HEK293T (cell line): Measurements from ENCODE around the gene HTR5A.

Source experiments
- CTCF ChIA-PET: fragments of 350-600 bp; formaldehyde crosslinking; extraction: SDS; loops from one replicate; lab custom pipeline; 2021; ENCODE audit warnings: antibody characterized with exemption, inconsistent platforms; lab: Yijun Ruan, JAX
- POLR2A ChIA-PET: fragments of 350-600 bp; formaldehyde crosslinking; extraction: SDS; loops from one replicate; lab custom pipeline; 2020; ENCODE audit warnings: antibody characterized with exemption, inconsistent platforms; lab: Yijun Ruan, JAX
- DNase-seq: peaks from one replicate; pipeline ENCODE4 v3.0.0; 2012; ENCODE audit warnings: mixed read lengths; ENCODE audit errors: extremely low spot score
- ARNT ChIP-seq: fragments of 450-650 bp; IDR thresholded peaks from 2 replicates; pipeline ENCODE4 v1.6.1; 2017; ENCODE audit warnings: mild to moderate bottlenecking
- BHLHE40 ChIP-seq: fragments of 450-650 bp; IDR thresholded peaks from 2 replicates; pipeline ENCODE4 v1.6.1; 2016; ENCODE audit warnings: mild to moderate bottlenecking, moderate library complexity, borderline replicate concordance
- CTBP1 ChIP-seq: fragments of 450-650 bp; IDR thresholded peaks from 2 replicates; pipeline ENCODE4 v1.6.1; 2016; ENCODE audit warnings: borderline replicate concordance
- ELF4 ChIP-seq: fragments of 450-650 bp; IDR thresholded peaks from 2 replicates; pipeline ENCODE4 v1.6.1; 2017; ENCODE audit warnings: antibody characterized with exemption
- FOXA1 ChIP-seq: fragments of 450-650 bp; IDR thresholded peaks from 2 replicates; pipeline ENCODE4 v1.6.1; 2016; ENCODE audit warnings: mild to moderate bottlenecking
- FOXK2 ChIP-seq: fragments of 450-650 bp; IDR thresholded peaks from 2 replicates; pipeline ENCODE4 v1.6.1; 2016; ENCODE audit warnings: mild to moderate bottlenecking
- FOXM1 ChIP-seq: fragments of 450-650 bp; IDR thresholded peaks from 2 replicates; pipeline ENCODE4 v1.6.1; 2017; ENCODE audit warnings: mild to moderate bottlenecking, borderline replicate concordance
- HDGF ChIP-seq: fragments of 450-650 bp; IDR thresholded peaks from 2 replicates; pipeline ENCODE4 v1.6.1; 2017; ENCODE audit warnings: antibody characterized with exemption, borderline replicate concordance
- L3MBTL2 ChIP-seq: fragments of 450-650 bp; conservative IDR thresholded peaks from 2 replicates; pipeline ENCODE4 v1.6.1; 2016; ENCODE audit warnings: mild to moderate bottlenecking
- LEF1 ChIP-seq: fragments of 450-650 bp; IDR thresholded peaks from 2 replicates; pipeline ENCODE4 v1.6.1; 2017; ENCODE audit warnings: mild to moderate bottlenecking, borderline replicate concordance
- NFRKB ChIP-seq: fragments of 450-650 bp; IDR thresholded peaks from 2 replicates; pipeline ENCODE4 v1.6.1; 2016; ENCODE audit warnings: mild to moderate bottlenecking, moderate library complexity
- PKNOX1 ChIP-seq: fragments of 450-650 bp; IDR thresholded peaks from 2 replicates; pipeline ENCODE4 v1.6.1; 2016
- SP1 ChIP-seq: fragments of 450-650 bp; IDR thresholded peaks from 2 replicates; pipeline ENCODE4 v1.6.1; 2017
- SUZ12 ChIP-seq: fragments of 450-650 bp; IDR thresholded peaks from 2 replicates; pipeline ENCODE4 v1.6.1; 2016; ENCODE audit warnings: mild to moderate bottlenecking
- TARDBP ChIP-seq: fragments of 450-650 bp; IDR thresholded peaks from 2 replicates; pipeline ENCODE4 v1.6.1; 2016
- ZNF384 ChIP-seq: fragments of 450-650 bp; IDR thresholded peaks from 2 replicates; pipeline ENCODE4 v1.6.1; 2016

Gene HTR5A

GRCh38 chr7:155119801-155120382, 49.8 kb downstream of the HTR5A start:
- TF ChIP-seq ARNT, result no peak
- ChIA-PET POLR2A (no interaction called here), CTCF (no interaction called here)
- DNase-seq, result no peak

GRCh38 chr7:155120460-155120859, 50.3 kb downstream of the HTR5A start:
- no peak for TF ChIP-seq CTBP1
- no peak for TF ChIP-seq L3MBTL2
- TF ChIP-seq NFRKB, result no peak
- no peak for TF ChIP-seq ELF4
- no peak for TF ChIP-seq FOXM1
- TF ChIP-seq BHLHE40, result no peak
- no peak for TF ChIP-seq TARDBP
- no peak for TF ChIP-seq PKNOX1

GRCh38 chr7:155122831-155123230, 52.7 kb downstream of the HTR5A start:
- TF ChIP-seq FOXK2 (no peak), FOXM1 (no peak)
- ChIA-PET CTCF (no interaction called here), POLR2A (no interaction called here)
- DNase-seq, result no peak

More at GRCh38 chr7:155120460-155120859, 50.3 kb downstream of the HTR5A start:
- ChIA-PET CTCF (no interaction called here), POLR2A (no interaction called here)
- DNase-seq, result no peak

- CTCF ChIA-PET, result no interaction called here
- TF ChIP-seq CTBP1 (no peak), TARDBP (no peak), ARNT (no peak), FOXK2 (no peak), ZNF384 (no peak), L3MBTL2 (no peak), HDGF (no peak), ELF4 (no peak), SUZ12 (no peak), NFRKB (no peak), BHLHE40 (no peak), PKNOX1 (no peak), FOXM1 (no peak)
- POLR2A ChIA-PET, result no interaction called here
- DNase-seq, result no peak
Measured at GRCh38 chr7:155123413-155123812, 53.3 kb downstream of the HTR5A start.

- CTCF ChIA-PET, result no interaction called here
- POLR2A ChIA-PET, result no interaction called here
- no peak for DNase-seq
- TF ChIP-seq HDGF (no peak), SP1 (no peak), BHLHE40 (no peak), LEF1 (no peak), CTBP1 (no peak)
Measured at GRCh38 chr7:155124706-155125105, 54.6 kb downstream of the HTR5A start.

- ChIA-PET CTCF (no interaction called here), POLR2A (no interaction called here)
- no peak for TF ChIP-seq SP1
- TF ChIP-seq HDGF, result no peak
- no peak for TF ChIP-seq CTBP1
- no peak for TF ChIP-seq ZNF384
- TF ChIP-seq FOXA1, result no peak
- TF ChIP-seq TARDBP, result no peak
- TF ChIP-seq ARNT, result no peak
- no peak for TF ChIP-seq NFRKB
- TF ChIP-seq FOXK2, result no peak
- TF ChIP-seq LEF1, result no peak
- no peak for TF ChIP-seq ELF4
- DNase-seq, result no peak
Measured at GRCh38 chr7:155129186-155129585, 59.1 kb downstream of the HTR5A start.

- POLR2A ChIA-PET, result no interaction called here
- no peak for DNase-seq
- TF ChIP-seq BHLHE40 (no peak), FOXA1 (no peak), LEF1 (no peak), CTBP1 (no peak), ELF4 (no peak), SP1 (no peak), L3MBTL2 (no peak), SUZ12 (no peak), TARDBP (no peak), PKNOX1 (no peak), FOXM1 (no peak), ARNT (no peak), ZNF384 (no peak), HDGF (no peak), NFRKB (no peak)
- CTCF ChIA-PET, result no interaction called here
Measured at GRCh38 chr7:155129789-155130188, 59.7 kb downstream of the HTR5A start.
